GM18868 (cell line): ENCODE measurements around the gene PALD1.
"Not testable (repeated sequence)": the region's sequence is repeated elsewhere in the genome, so short reads cannot be mapped to it uniquely, and the experiment has no call there.

Experiments
- ATAC-seq: cut with Tn5 transposase; IDR thresholded peaks from one replicate; pipeline ENCODE4 v1.9.1; 2021; ENCODE audit warnings: mild to moderate bottlenecking, moderate library complexity; ENCODE audit not compliant: unreplicated experiment

PALD1 gene

GRCh38 chr10:70568781-70569495 lies 90.4 kb downstream of the PALD1 start:
- ATAC-seq = no peak

DNA sequence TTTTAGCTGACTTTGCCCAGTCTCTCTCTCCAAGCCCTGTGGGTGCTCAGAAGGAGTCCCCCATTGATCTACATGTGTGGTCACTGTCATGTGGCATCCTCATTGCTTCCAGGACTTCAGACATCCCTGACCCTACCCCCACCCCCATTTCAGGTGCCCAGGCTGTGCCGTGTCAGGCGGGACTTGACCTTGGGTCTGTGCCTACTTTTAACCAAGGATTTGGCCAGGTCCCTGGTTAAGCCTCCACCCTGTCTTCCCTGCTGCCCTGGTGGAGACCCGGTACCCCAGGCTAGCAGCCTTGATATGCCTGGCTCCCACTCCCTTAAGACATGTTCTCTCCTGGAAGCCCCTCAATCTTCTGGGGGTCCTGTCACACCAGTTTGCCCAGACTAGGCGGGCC lies 92.7 kb downstream of the PALD1 start:
- no peak for ATAC-seq

- no peak for ATAC-seq
Measured at GRCh38 chr10:70571636-70572439, 93.3 kb downstream of the PALD1 start.

DNA sequence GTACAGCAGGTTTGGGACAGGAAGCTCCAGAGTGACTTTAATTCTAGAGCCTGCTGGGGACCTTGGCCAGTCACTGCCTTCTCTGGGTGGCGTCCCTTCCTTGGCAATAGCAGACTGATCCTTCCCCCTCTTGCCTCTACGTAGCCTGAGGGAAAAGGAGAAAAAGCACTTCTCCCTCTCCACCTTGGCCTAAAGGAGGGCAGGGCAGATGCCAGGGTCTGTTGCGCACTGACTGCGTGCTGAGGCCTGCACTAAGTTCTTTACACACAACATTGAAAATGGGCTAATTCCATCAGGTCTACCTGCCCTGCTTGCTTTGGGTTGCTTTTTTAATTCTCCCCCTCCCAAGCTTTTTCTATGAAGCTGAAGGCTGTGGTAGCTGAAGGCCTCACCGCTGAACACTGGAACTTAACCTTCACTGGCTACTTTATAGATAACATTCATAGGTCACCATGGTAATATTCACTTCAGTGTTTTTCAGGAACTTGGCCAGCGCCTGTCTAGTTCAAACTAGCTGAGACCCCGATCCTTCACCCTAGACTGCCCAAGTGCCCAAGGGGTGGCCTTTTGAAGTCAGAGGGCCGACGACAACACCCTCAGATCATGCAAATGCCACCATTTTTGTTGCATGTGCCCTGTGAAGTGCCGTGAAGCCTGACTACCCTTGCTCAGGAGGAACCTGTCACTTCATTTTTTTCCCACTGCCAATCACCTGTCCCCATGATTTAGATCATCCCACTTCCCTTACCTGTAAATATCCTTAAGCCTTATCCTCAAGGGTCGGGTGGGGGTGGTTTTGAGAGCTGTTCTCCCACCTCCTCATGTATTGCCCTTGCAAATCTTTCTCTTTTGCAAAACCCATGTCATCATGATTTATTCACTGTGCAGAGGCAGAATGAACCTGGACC lies 95.3 kb downstream of the PALD1 start:
- ATAC-seq = no peak

GRCh38 chr10:70575486-70575873 lies 96.9 kb downstream of the PALD1 start:
- ATAC-seq = no peak

GRCh38 chr10:70575874-70576802 lies 97.6 kb downstream of the PALD1 start:
- ATAC-seq = peak; percentile 32

GRCh38 chr10:70576803-70577517 lies 98.4 kb downstream of the PALD1 start:
- ATAC-seq = no peak

- peak; percentile 77 for ATAC-seq
Measured at GRCh38 chr10:70578371-70578947, 99.9 kb downstream of the PALD1 start.

GRCh38 chr10:70579234-70580002 lies 100.9 kb downstream of the PALD1 start:
- no peak for ATAC-seq

- ATAC-seq = not testable (repeated sequence)
Measured at GRCh38 chr10:70581176-70581575, 102.6 kb downstream of the PALD1 start.

- no peak for ATAC-seq
Measured at GRCh38 chr10:70582793-70583668, 104.5 kb downstream of the PALD1 start.

DNA sequence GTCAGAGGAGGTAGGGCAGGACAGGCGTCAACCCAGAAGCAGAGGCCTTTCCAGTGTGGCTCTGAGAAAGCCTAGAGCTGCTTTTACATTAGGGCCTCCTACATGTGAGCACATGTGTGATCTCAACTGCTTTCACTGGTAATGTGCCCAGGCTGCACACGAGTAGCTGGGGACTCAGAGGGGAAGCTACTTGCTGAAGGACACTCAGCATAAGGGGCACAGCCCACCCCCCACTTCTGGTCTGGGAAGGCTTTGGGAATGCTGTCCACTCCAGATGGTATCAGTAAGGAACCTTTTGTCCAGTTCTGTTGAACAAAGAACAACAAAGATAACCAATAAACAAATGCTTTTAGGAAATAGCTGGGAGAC lies 105.1 kb downstream of the PALD1 start:
- no peak for ATAC-seq

GRCh38 chr10:70584366-70584765 lies 105.8 kb downstream of the PALD1 start:
- ATAC-seq = no peak

GRCh38 chr10:70584909-70585544 lies 106.5 kb downstream of the PALD1 start:
- no peak for ATAC-seq

DNA sequence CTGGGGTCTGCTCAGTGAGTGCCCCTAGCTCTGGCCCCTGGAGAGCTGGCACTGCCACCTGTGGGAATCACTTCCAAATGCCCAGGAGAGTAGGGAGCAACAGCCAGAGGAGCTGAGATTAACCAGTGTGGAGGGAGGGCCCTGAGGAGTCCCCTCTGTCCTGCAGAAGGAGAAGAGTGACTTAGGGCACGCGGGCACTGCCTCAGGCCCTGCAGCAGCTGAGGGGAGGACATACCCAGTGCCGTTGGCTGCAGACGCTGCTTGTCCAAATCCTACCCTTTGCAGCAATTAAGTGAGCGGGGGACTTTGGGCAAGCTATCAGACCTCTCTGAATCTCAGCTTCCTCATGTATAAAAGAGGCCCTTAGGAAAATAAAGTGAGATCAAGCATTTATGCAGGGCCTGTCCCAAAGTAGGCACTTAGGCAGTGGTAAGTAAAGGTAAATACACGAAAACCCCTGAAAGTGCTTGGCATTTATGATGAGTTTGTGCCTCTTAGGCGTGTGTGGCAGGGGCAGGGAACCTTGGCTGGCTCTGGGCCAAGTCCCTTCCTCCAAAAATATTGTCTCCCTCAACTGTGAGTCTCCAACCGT lies 107.1 kb downstream of the PALD1 start:
- ATAC-seq = no peak

DNA sequence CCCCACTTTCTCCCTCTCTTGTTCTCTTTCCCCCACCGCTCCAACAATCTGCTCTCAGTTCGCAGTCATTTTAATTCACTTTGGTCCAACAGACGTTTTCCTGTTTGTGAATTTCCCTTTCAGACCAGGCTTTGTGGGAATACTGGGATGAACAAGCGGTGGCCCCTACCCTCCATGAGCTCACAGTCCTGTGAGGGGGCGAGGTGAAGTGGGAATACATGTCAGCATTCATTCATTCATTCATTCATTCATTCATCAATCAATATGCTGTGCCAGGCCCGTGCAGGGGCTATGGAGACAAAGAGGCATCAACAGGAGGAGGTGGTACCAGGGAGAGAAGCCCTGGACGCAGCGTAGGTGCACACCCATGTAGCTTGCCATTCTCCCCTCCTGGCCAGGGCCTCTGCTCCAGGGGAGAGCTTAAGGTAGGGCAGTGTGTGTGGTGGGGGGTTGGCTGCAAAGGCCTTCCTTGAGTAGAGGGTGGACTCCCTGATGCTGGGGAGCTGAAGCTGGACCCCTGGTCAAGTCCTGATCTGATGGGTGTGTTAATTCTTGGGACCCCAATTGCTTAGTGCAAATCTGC lies 107.9 kb downstream of the PALD1 start:
- ATAC-seq = no peak
